ENCODE results near the gene ARHGAP32.

Gene ARHGAP32

DNA sequence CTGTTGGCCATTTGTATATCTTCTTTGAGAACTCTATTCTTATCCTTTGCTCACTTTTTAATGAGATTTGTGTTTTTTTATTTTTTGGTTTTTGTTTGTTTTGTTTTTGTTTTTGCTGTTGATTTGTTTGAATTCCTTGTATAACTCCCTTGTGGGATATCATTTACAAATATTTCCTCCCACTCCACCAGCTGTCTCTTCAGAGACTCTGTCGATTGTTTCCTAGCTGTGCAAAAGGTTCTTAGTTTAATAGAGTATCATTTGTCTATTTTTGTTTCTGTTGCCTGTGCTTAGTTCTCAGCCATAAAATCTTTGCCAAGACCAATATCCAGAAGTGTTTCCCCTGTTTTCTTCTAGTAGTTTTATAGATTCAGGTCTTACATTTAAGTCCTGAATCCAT is 82.4 kb downstream of the ARHGAP32 start:
- H3K9me3 Mint-ChIP-seq, result no peaks in the 10 kb centered on the region
- H3K4me3 Mint-ChIP-seq, result no peak overlapping the region
- peaks cover 4% of the 10 kb centered on the region for H3K27me3 Mint-ChIP-seq (ENCODE audit: low read depth)
- no peaks in the 10 kb centered on the region for H3K4me1 Mint-ChIP-seq (ENCODE audit: low read depth)
- H3K27ac Mint-ChIP-seq, result no peak overlapping the region
- no peaks in the 10 kb centered on the region for H3K36me3 Mint-ChIP-seq (ENCODE audit: low read depth)

DNA sequence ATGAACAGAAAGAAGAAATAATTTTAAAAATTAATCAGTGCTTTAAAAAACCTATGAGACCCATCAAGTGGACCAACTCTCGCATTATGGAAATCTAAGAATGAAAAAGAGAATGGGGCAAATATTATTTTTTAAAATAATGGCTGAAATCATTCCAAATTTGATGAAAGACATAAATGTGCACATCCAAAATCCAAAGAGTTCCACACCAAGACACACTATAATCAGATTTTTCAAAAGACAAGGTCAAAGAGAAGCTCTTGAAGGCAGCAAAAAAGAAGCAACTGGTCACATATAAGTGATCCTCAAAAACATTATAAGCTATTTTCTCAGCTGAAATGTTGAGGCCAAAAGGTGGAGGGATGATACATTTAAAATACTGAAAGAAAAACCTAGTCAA is 85.3 kb downstream of the ARHGAP32 start:
- Mint-ChIP-seq H3K9me3 (no peaks in the 10 kb centered on the region), H3K27me3 (ENCODE audit: low read depth) (no peaks in the 10 kb centered on the region), H3K27ac (no peak overlapping the region), H3K36me3 (ENCODE audit: low read depth) (no peaks in the 10 kb centered on the region), H3K4me3 (no peak overlapping the region), H3K4me1 (ENCODE audit: low read depth) (no peaks in the 10 kb centered on the region)

DNA sequence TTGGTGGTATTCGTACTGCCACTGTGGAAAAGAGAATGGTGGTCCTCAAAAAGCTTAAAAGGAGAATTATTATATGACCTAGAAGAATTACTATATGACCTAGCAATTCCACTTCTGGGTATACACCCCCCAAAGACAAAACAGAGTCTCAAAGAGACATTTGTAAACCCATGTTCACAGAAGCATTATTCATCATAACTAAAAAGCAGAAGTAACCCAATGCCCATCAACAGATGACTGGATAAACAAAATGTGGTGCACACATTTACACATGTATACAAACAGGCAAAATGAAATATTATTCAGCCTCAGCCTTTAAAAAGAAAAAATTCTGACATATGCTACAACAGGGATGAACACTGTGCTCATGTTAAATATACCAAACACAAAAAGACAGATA is 89.4 kb downstream of the ARHGAP32 start:
- Mint-ChIP-seq H3K27ac (no peak overlapping the region), H3K9me3 (peaks cover 8% of the 10 kb centered on the region), H3K4me1 (ENCODE audit: low read depth) (no peaks in the 10 kb centered on the region), H3K27me3 (ENCODE audit: low read depth) (no peaks in the 10 kb centered on the region), H3K4me3 (no peak overlapping the region), H3K36me3 (ENCODE audit: low read depth) (no peaks in the 10 kb centered on the region)

DNA sequence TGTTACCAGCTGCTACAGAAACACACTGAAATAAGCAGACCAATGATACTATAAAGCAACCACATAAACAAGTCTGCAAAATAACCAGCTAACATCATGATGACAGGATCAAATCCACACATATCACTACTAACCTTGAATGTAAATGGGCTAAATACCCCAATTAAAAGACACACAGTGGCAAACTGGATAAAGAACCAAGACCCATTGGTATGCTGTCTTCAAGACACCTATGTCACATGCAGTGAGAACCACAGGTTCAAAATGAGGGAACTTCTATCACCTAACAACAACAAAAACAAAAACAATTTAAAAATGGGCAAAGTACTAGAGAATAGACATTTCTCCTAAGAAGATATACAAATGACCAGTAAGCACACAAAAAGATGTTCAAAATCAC is 89.9 kb downstream of the ARHGAP32 start:
- Mint-ChIP-seq H3K36me3 (ENCODE audit: low read depth) (no peaks in the 10 kb centered on the region), H3K27ac (no peak overlapping the region), H3K9me3 (peaks cover 13% of the 10 kb centered on the region), H3K27me3 (ENCODE audit: low read depth) (no peaks in the 10 kb centered on the region), H3K4me3 (no peak overlapping the region), H3K4me1 (ENCODE audit: low read depth) (no peaks in the 10 kb centered on the region)

DNA sequence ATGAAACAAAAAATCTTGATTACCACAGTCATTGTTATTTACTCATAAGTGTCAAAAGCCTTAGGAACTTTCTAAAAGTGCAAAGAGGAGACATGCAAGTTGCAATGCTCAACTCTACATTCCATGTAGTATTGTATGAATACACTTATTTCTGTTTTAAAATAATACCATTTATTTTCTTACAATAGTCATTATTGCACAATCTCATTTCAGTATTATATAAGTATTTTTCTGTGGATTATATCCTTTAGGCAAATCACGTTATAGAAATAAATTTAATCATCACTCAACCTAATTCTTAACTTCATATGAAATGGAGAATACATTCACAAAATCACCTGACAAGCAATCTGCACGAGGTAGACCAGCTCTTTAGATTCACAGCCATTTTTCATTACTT is 98.8 kb downstream of the ARHGAP32 start:
- Mint-ChIP-seq H3K4me3 (no peak overlapping the region), H3K4me1 (ENCODE audit: low read depth) (no peaks in the 10 kb centered on the region), H3K27ac (no peak overlapping the region), H3K36me3 (ENCODE audit: low read depth) (peaks cover 2% of the 10 kb centered on the region), H3K9me3 (peaks cover 11% of the 10 kb centered on the region), H3K27me3 (ENCODE audit: low read depth) (no peaks in the 10 kb centered on the region)

DNA sequence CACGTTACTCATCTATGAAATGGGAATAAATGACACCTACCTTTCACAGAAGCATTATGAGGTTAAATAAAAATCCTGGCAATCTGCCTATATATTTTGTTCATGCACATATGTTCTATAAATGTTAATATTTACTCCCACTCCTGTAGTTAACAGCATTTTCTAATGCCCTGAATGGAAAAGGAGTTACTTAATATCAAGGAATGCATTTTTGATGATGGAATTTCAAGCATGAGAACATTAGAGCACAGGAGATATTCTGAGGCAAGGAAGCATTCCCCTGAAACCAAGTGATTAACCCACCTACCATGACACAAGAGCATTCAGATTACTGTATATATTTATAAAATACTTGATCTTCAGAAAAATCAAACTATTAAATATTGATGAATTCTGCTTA is 102.1 kb downstream of the ARHGAP32 start:
- H3K36me3 Mint-ChIP-seq (ENCODE audit: low read depth), result no peaks in the 10 kb centered on the region
- H3K27me3 Mint-ChIP-seq (ENCODE audit: low read depth), result no peaks in the 10 kb centered on the region
- H3K9me3 Mint-ChIP-seq, result no peaks in the 10 kb centered on the region
- no peaks in the 10 kb centered on the region for H3K4me1 Mint-ChIP-seq (ENCODE audit: low read depth)
- no peak overlapping the region for H3K27ac Mint-ChIP-seq
- no peak overlapping the region for H3K4me3 Mint-ChIP-seq

DNA sequence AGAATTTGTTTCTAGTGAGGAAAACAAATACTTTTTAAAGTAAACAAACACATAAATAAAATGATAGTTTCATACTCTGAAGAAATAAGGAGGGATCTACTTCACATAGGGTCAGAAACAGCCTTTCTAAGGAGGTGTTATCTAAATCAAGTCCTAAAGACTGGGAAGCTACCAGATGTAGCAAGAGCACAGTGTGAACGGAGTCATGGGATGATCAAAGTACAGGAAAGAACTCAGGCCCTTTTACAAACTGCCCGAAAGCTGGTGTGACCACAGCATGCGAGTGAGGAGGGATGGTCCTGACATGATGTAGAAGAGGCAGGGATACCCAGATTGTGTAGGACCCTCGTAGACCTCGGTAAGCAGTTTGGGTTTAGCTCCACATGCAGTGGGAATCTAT is 102.8 kb downstream of the ARHGAP32 start:
- H3K27me3 Mint-ChIP-seq (ENCODE audit: low read depth), result no peaks in the 10 kb centered on the region
- no peaks in the 10 kb centered on the region for H3K4me1 Mint-ChIP-seq (ENCODE audit: low read depth)
- H3K27ac Mint-ChIP-seq, result no peak overlapping the region
- no peaks in the 10 kb centered on the region for H3K36me3 Mint-ChIP-seq (ENCODE audit: low read depth)
- H3K9me3 Mint-ChIP-seq, result peaks cover 5% of the 10 kb centered on the region
- H3K4me3 Mint-ChIP-seq, result no peak overlapping the region

DNA sequence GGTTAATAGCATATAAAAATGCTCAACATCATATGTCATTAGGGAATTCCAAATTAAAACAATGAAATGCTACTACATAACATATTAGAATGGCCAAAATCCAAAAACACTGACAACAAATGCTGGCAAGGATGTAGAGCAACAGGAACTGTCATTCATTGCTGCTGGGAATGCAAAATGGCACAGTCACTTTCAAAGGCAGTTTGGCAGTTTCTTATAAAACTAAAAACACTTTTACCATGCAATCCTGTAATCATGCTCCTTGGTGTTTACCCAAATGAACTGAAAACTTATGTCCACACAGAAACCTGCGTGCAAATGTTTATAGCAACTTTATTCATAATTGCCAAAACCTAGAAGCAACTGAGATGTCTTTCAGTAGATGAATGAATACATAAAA is 105.1 kb downstream of the ARHGAP32 start:
- no peak overlapping the region for H3K27ac Mint-ChIP-seq
- no peaks in the 10 kb centered on the region for H3K27me3 Mint-ChIP-seq (ENCODE audit: low read depth)
- H3K9me3 Mint-ChIP-seq, result peaks cover 24% of the 10 kb centered on the region
- H3K4me1 Mint-ChIP-seq (ENCODE audit: low read depth), result no peaks in the 10 kb centered on the region
- peaks cover 2% of the 10 kb centered on the region for H3K36me3 Mint-ChIP-seq (ENCODE audit: low read depth)
- no peak overlapping the region for H3K4me3 Mint-ChIP-seq

DNA sequence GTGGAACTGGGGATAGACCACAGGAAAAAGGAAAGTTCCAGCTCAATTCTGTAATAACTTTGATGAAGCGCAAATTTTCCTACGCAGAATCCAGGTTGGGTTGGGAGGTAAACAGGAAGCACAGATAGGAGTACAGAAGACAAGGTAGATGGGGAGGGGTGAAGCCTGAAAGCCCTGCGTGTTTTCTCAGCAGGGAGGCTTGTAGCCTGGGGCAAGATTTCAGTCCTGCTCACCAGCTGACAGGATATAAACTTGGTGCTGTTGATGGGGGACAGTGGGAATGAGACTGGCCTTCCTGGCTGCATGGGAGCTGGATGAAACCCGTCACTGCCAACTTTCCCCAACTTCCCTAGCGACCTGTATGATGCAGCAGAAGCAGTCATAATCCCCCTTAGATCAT is 114.9 kb downstream of the ARHGAP32 start:
- Mint-ChIP-seq H3K27ac (no peak overlapping the region), H3K36me3 (ENCODE audit: low read depth) (no peaks in the 10 kb centered on the region), H3K9me3 (peaks cover 6% of the 10 kb centered on the region), H3K27me3 (ENCODE audit: low read depth) (no peaks in the 10 kb centered on the region), H3K4me1 (ENCODE audit: low read depth) (no peaks in the 10 kb centered on the region), H3K4me3 (no peak overlapping the region)

DNA sequence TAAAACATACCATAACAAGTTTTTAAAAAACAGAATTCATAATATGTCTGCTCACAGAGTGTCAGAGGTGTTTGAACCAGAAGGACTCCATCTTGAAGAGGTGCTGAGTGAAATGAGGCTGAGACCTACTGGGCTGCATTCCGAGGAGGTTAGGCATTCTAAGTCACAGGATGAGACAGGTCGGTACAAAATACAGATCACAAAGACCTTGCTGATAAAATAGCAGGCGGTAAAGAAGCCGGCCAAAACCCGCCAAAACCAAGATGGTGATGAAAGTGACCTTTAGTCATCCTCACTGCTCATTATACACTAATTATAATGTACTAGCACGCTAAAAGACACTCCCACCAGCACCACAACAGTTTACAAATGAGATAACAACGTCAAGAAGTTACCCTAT is 116.4 kb downstream of the ARHGAP32 start:
- Mint-ChIP-seq H3K4me3 (no peak overlapping the region), H3K27ac (no peak overlapping the region)

DNA sequence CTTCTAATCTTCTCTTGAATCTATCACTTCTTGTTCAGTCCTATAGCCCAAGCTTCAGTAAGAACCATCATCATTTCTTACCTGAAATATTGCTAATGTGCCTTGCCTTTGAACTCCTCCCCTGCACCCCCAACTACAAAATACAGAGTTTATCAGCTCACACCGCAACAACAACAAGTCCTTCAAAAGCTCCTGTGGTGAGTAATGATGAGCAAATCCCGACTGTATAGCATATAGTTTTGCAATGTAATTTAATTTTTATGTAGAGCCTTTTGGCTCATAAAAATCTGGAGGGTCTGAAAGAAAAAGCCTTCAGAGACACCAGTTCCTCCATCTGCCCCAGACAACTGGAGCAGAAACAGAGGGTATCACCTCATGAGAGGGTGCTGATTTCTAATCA is 124.7 kb downstream of the ARHGAP32 start:
- H3K9me3 Mint-ChIP-seq, result no peaks in the 10 kb centered on the region
- no peaks in the 10 kb centered on the region for H3K36me3 Mint-ChIP-seq (ENCODE audit: low read depth)
- H3K27ac Mint-ChIP-seq, result no peak overlapping the region
- no peaks in the 10 kb centered on the region for H3K4me1 Mint-ChIP-seq (ENCODE audit: low read depth)
- H3K27me3 Mint-ChIP-seq (ENCODE audit: low read depth), result no peaks in the 10 kb centered on the region
- H3K4me3 Mint-ChIP-seq, result no peak overlapping the region

More for the DNA sequence above, 116.4 kb downstream of the ARHGAP32 start:
- Mint-ChIP-seq H3K27me3 (ENCODE audit: low read depth) (no peaks in the 10 kb centered on the region), H3K9me3 (peaks cover 3% of the 10 kb centered on the region), H3K36me3 (ENCODE audit: low read depth) (no peaks in the 10 kb centered on the region), H3K4me1 (ENCODE audit: low read depth) (no peaks in the 10 kb centered on the region)

DNA sequence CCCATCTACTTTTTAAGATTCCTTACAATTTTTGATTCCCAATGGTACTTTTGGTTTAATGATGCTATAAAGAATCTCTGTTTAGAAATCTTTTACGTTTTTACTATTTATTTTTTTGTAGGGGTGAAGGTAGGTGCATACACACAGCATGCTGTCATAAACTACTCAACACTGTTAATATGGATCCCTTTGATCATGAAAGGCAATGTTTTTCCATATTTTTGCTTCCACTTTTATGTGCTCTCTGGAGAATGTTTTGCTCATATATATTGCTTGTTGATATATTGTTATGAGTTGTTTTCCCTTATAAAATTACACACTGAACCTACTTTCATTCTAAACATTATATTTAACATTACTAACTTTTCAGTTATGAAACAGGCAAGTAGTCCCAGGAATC is 125.9 kb downstream of the ARHGAP32 start:
- Mint-ChIP-seq H3K27me3 (ENCODE audit: low read depth) (no peaks in the 10 kb centered on the region), H3K9me3 (no peaks in the 10 kb centered on the region), H3K27ac (no peak overlapping the region), H3K4me1 (ENCODE audit: low read depth) (no peaks in the 10 kb centered on the region), H3K4me3 (no peak overlapping the region), H3K36me3 (ENCODE audit: low read depth) (no peaks in the 10 kb centered on the region)

DNA sequence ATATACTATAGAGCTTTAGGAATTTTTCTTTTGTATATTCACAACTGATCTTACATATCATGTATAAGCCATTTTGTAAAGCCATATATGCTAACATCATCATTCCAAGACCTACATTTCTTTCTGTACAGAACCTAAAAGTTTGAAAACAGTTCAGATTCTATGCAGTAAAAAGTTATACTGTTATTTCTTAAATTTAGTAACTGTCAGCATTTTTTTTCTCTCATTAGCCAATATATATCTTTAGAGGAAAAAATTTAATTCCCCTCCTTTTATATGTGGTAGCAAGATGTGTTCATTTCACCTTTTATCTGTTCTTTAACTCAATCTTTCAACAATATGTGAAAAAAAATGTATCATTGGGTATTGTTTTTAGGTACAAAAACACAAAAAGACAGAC is 129.0 kb downstream of the ARHGAP32 start:
- Mint-ChIP-seq H3K36me3 (ENCODE audit: low read depth) (no peaks in the 10 kb centered on the region), H3K9me3 (no peaks in the 10 kb centered on the region), H3K27ac (no peak overlapping the region), H3K27me3 (ENCODE audit: low read depth) (no peaks in the 10 kb centered on the region), H3K4me3 (no peak overlapping the region), H3K4me1 (ENCODE audit: low read depth) (no peaks in the 10 kb centered on the region)

DNA sequence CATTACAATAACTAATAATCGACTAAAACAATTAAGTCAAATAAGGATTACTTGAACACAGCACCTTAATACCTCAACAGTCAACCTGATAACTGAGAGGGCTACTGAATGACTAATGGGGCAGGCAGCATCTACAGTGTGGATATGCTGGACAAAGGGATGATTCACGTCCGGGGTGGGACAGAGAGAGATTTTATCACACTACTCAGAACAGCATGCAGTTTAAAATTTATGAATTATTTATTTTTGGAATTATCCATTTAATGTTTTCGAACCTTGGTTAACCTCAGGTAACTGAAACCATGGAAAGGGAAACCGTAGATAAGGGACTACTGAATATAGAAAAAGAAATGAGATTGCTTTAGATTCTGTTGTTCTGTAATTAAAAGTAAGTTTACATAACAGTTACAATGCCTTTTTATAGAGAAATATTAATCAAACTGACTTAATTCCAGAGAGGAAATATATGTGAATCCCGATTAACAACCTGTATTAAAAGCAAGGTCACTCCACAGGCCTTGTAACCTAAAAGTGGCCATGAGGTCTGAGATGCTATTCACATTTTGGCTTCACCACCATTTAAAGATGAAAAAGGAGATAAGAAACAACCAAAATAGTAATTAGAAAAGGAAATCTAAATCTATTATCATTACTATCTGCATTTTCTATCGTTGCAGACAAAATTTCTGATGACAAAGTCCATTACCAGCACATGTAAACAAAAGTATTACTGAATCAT is 130.5 kb downstream of the ARHGAP32 start:
- Mint-ChIP-seq H3K4me1 (ENCODE audit: low read depth) (no peaks in the 10 kb centered on the region), H3K36me3 (ENCODE audit: low read depth) (no peaks in the 10 kb centered on the region), H3K9me3 (no peaks in the 10 kb centered on the region), H3K4me3 (no peak overlapping the region), H3K27ac (no peak overlapping the region), H3K27me3 (ENCODE audit: low read depth) (no peaks in the 10 kb centered on the region)

DNA sequence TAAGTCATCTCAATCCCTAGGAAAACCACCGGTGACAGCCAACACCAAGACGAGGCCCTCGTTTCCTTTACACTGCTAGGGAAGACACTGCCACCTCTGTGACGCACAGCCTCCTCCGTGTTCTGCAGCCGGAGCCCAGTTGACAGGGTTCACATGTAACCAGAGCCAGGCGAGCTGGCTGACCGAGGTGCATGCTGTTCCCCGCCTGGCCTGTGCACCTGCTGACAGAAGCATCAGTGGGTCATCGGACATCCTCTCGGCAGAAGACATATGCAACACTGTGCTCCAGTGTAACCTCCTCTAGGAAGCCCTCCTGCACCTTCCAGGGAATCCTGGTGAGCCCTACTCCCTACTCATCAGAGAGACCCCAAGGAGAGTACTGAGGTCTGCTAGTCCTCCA is 135.2 kb downstream of the ARHGAP32 start:
- Mint-ChIP-seq H3K36me3 (ENCODE audit: low read depth) (no peaks in the 10 kb centered on the region), H3K9me3 (no peaks in the 10 kb centered on the region), H3K27ac (no peak overlapping the region), H3K4me1 (ENCODE audit: low read depth) (no peaks in the 10 kb centered on the region), H3K27me3 (ENCODE audit: low read depth) (no peaks in the 10 kb centered on the region), H3K4me3 (no peak overlapping the region)

DNA sequence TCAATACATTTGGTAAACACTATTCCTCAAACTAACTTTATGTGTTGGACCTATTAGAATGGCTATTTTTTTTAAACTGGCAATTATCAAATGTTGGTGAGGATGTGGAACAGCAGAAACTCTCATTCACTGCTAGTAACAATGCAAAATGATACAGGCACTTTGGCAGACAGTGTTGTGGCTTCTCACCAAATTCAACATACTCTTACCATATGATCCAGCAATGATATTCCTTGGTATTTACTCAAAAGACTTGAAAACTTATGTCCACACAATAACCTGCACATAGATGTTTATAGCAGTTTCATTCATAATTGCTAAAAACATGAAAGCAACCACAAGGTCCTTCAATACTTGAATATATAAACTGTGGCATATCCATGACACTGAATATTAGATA is 136.9 kb downstream of the ARHGAP32 start:
- no peak overlapping the region for H3K27ac Mint-ChIP-seq
- H3K36me3 Mint-ChIP-seq (ENCODE audit: low read depth), result no peaks in the 10 kb centered on the region
- H3K4me1 Mint-ChIP-seq (ENCODE audit: low read depth), result no peaks in the 10 kb centered on the region
- no peaks in the 10 kb centered on the region for H3K27me3 Mint-ChIP-seq (ENCODE audit: low read depth)
- no peaks in the 10 kb centered on the region for H3K9me3 Mint-ChIP-seq
- H3K4me3 Mint-ChIP-seq, result no peak overlapping the region
